ENCODE data around the gene TNFRSF8.
"Not testable (repeated sequence)": the region's sequence is repeated elsewhere in the genome, so short reads cannot be mapped to it uniquely, and the experiment has no call there.

The TNFRSF8 gene

DNA sequence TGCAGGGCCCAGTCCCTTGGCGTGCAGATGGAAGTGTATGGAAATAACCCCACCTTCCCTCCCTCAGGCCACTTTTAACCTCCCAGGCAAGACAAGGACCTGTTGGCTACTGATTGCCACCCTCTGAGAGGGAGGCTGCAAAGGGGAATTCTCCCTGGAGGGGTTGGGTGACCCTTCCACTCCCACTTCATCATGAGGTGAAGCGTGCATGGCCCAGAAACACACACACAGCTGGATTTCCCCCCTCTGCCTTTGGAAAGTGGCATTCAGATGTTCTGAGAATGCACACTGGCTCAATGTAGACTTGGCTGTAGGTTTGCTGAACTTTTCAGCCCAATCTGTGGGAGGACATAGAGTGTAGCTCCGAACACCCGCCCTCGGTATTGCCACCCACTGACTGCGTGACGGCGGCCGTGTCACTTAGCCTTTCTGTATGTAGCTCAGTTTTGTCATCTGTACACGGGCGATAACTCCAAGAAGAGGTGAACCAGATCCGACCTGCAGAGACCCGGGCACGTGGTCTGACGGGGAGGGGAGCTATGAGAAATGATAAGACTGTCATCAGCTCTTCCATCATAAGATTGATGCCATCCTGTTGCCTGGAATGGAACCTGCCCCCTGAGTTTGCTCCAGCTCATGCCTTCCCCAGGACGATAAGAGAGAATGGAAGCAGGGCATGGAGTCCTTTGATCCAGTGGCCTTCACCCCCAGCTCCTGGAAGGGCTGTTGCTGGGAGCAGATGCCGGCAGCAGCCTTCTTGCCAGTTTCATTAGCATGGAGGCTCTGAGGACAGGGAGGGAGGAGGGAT is 24.5 kb upstream of the TNFRSF8 start:
- no peak for DNase-seq (ENCODE audit: low spot score)

DNA sequence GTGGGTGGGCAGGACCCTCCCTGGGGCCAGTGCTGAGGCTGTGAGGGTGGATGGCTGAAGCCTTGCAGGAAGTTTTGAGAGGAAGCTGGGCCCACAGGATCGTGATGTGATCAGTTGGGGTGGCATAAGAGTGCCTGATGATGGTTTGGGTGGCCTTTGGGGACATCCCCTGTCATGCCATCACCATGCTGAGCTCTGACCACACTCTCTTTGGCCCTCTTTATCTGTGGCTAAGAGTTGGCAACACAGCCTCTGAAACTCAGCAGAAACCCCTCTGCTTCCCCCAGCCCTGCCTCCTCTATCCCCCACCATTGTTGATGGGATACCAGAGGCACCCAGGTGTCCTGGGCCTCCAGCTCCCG is 24.0 kb upstream of the TNFRSF8 start:
- DNase-seq (ENCODE audit: low spot score) = no peak

DNA sequence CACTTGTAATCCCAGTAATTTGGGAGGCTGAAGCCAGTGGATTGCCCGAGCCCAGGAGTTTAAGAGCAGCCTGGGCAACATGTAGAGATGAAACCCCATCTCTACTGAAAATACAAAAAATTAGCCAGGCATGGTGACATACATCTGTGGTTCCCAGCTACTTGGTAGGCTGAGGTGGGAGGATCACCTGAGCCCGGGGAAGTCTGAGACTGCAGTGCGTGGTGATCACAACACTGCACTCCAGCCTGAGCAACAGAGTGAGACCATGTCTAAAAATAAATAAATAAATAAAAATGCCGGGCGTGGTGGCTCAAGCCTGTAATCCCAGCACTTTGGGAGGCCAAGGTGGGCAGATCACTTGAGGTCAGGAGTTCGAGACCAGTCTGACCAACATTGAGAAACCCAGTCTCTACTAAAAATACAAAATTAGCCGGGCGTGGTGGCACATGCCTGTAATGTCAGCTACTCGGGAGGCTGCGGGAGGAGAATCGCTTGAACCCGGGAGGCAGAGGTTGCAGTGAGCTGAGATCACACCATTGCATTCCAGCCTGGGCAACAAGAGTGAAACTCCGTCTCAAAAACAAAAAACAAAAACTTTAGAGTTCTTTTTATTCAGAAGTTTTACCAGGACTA is 23.2 kb upstream of the TNFRSF8 start:
- DNase-seq (ENCODE audit: low spot score) = not testable (repeated sequence)

DNA sequence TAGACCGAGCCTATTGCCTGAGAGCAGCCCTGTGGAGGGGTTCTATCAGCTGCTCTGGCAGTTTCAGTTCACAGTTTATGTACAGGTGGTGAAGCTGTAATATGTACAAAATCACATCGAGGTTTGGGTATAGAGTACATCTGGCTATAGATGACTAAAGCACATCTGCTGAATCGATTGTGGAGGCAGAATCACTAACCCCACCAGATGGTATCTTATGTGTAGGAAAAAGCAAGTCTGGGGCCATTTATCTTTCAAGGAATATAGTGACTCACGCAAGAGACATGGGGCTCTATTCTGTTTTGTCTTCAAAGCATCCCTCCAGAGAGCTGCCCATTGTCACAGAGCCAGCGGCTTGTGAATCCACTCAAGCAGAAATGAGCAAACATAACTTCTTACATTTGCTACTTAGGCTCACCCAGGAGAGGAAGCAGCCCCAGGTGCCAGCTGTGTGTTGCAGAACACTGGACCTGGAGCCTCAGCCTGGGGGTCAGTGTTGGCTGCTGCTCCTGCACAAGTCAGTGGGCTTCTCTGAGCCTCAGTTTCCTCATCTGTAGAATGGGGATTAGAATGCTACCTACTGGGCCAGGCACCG is 22.5 kb upstream of the TNFRSF8 start:
- DNase-seq (ENCODE audit: low spot score) = no peak

DNA sequence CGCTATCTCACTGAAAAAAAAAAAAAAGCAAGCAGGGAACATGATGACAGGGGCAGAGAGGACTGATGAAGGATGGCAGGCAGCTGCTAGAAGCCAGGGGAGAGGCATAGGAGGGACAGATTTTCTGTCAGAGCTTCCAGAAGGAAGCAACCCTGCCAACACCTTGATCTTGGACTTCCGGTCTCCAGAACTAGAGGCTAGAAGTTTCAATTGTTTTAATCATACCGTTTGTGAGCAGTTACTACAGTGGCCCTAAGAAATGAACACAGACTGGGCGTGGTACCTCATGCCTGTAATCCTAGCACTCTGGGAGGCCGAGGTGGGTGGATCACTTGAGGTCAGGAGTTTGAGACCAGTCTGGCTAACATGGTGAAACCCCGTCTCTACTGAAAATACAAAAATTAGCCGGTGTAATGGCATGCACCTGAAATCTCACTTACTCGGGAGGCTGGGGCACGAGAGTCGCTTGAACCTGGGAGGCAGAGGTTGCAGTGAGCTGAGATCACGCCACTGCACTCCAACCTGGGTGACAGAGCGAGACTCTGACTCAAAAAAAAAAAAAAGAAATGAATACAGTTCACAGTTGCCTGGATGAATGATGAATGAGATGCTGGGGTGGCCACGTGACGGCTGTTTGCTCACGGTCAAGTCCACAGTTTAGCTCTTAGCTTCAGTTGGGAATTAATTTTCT is 18.8 kb upstream of the TNFRSF8 start:
- not testable (repeated sequence) for DNase-seq (ENCODE audit: low spot score)

DNA sequence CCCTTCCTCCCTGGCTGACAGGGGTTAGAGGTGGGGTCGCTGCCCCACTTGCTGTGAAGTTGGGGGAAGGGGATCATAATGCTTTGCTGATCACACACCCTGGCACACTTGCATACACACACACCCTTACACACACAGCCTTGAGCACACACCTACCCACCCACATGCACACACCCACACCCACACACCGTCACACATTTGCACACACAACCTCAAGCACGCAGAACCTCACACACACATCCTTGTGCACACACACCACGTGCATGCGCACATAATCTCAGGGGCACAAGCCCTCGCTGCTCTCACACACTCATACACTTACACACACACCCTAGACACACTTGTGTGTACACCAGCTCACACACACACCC is 16.4 kb upstream of the TNFRSF8 start:
- DNase-seq (ENCODE audit: low spot score) = no peak

DNA sequence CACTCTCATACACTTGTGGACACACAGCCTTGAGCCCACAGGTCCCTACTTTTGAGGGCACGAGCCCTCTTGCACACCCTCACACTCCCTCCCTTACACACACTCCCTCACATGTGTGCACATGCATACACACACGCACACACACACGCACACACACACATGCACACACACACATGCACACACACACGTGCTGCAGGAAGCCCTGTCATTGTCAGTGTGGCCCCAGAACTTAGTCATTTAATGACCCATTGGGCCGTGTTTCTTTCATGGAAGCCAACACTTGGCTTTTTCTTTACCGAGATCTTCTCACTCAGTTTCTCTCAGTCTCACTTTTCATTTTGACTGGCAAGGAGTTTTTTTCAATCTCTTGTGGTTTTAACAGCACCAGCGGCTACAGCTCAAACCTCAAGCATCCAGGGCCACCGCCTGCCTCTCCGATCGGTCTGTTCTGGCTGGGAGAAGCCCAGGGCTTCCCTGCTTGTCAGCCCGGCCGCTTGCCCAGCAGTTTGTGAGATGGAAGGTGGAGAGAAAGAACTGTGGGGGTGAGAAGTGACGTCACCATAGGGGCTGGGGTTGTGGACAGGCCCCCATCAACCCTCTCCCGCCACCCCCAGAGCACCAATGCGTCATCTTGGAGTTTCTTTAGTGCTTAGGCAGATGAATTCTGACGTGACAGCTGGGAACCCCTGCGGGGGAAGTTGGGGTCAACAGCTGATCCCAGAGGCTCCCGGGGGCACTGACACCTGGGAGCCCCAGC is 15.8 kb upstream of the TNFRSF8 start:
- no peak for DNase-seq (ENCODE audit: low spot score)

DNA sequence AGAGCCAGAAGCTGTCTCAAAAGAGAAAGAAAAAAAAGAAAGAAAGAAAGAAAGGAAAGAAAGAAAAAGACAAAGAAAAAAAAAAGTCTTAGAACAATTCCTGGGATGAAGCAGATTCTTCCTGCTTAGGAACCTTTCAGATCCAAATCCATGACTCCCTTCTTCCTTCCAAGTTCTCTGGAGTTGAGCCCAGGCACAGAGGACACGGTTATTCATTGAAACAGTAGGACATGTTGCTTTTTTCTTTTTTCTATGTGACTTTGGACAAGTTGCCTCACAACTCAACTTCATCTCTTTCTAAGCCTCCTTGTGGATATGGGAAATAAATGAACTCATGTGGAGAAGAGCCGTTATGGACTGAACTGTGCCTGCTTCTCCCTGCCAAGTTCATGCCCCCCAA is 14.7 kb upstream of the TNFRSF8 start:
- no peak for DNase-seq (ENCODE audit: low spot score)

DNA sequence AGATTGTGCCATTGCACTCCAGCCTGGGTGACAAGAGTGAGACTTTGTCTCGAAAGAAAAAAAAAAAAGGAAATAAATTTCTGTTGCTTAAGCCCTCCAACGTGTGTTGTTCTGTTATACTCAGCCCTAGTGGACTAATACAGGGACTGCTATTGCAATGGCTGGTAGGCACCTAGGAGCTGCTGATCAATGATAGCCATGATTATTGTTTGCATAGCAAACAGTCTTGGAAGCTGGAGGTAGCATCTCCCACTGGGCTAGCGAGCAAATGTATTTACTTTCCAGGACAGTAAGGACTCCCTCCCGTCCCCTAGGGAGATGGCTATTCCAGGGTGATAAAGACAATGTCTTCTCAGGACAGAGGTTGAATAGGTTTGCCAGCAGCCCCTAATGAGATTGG is 13.5 kb upstream of the TNFRSF8 start:
- no peak for DNase-seq (ENCODE audit: low spot score)

DNA sequence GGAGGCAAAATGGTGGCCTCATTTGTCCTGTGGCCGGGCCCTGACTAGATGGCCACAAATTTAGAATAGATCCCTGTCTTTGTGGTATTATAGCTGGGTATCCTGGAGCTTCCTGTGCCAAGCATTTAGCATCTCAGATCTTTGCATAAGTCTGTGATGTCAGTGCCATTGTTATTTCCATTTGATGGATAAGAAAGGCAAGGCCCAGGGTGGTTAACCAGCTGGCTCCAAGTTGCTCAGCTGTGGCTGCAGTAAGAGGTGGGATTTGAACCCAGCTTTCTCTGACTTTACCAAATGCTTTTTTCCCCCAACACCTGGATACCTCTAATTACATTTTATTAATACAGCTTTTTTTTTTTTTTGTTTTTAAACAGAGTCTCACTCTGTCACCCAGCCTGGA is 11.7 kb upstream of the TNFRSF8 start:
- no peak for DNase-seq (ENCODE audit: low spot score)

DNA sequence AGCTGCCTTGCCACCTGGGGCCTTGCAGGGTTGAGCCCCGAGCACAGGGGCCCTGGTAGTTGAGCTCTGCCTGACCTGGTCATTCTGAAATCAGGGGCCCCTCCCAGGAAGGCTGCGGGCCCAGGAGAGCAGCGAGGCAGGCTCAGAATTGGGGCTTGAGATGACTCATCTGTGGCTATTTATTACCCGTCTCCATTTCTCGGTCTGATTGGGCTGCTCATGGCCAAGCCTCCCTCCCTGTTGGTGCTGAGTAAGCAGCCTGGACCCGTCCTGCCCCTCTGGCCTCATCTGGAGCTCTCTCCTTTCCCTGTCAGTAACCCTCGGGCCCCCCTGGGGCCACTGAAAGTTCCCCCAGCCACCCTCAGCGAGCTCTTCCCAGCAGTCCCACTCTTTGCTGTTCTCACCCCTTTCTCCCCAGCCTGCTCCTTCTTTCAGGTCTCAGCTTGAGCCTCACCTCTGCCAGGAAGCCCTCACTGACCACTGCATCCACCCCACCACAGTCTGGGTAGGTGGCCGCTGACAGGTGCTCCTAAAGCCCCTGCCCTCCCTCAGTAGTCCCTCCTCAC is 11.0 kb upstream of the TNFRSF8 start:
- no peak for DNase-seq (ENCODE audit: low spot score)

DNA sequence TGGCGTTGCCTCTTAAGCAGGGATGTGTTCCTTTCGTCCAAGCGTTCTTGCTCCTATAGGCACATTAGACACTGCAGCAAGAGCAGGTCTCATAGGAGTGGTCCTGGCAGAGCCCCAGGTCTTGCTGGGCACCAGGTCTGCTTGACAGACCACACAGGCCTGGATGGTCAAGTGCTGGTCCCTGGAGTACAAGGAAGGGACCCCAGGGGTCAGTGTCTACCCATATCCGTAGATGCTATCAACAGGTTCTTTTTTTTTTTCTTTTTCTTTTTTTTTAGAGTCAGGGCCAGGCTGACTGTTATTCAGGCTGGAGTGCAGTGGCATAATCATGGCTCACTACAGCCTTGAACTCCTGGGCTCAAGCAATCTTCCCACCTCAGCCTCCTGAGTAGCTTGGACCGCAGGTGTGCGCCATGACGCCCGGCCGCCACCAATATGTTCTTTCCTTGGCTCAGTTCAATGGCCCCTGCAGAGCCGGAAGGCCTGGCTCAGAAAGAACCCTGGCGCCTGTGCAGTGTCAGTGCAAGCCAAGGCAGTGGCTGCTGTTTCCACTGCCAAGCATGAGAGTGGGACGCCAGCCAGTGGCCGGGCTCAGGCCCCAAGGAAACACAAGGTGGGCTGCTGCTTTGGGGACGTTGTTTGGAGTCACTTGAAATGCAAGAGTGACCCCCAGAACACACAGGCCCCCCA is 10.0 kb upstream of the TNFRSF8 start:
- no peak for DNase-seq (ENCODE audit: low spot score)

DNA sequence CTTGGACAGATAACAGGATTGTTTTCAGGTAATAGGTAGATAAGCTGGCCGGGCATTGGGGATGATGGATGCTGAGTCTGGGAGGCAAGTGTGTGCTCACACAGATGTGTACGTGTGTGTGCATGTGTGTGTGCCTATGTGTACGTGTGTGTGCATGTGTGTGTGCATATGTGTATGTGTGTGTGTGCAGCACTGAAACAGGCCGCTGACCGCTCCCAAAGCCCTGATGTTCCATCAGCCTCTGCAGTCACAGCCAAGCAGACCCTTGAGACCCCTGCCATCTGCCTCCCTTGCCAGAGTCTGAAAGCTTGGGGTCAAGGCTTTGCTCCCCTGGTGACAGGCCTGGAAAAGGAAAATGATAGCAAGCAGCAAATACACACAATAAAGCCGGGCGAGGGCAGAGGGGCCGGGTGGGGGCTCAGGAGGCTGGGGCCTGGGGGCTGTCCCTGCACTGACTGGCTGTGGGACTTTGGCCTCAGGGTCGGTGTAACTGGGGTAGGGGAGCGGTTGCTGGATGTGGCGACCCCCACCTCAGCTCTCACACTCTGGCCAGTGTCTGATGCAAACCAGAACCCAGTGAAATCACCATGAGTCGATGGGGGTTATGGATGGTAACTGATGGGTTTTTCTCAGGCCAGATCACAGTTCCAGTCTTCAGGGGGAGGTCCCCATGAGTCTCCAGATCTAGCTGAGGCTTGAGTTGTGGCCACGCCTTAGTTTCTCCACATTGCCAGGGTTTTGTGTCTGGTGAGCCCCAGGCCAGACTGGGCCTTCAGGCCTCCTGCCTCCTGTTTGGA is 9.2 kb upstream of the TNFRSF8 start:
- no peak for DNase-seq (ENCODE audit: low spot score)

DNA sequence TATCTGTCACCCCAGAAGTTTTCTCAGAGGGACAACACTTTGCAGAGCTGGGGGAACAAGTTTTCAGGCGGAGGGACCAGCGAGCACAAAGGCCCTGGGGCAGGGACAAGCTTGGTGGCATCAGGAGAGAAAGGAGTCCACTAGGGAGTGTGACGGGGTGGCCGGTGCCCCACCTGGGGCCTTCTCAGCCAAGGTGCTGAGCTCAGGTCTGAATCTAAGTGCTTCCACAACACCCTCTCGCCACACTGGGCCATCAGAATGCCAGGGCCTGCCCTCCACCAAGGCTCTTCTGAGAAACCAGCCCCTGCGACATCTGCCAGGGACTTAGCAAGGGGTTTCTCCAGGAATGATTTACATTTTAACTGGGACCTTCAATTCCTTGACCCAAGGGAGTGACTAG is 7.8 kb upstream of the TNFRSF8 start:
- no peak for DNase-seq (ENCODE audit: low spot score)

DNA sequence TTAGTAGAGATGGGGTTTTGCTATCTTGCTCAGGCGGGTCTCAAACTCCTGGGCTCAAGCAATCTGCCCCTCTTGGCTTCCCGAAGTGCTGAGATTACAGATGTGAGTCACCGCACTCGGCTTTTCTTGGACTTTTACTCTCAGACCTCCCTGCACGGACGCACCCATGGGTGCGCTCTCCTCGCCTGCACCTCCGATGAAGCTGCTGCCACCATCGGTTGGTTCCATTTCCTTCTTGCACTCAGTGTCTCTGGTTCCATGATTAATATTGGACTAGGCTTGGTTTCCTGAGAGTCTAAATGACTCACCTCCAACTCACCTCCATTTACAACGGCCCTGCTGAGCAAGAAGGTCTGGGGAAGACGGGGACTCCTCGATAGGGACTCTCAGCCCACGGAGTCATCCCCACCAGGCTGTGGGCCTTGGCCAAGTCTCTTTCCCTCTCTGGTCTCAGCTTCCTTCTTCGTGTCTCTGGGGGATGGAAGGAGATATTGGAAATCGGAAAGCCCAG is 6.7 kb upstream of the TNFRSF8 start:
- DNase-seq (ENCODE audit: low spot score) = no peak

DNA sequence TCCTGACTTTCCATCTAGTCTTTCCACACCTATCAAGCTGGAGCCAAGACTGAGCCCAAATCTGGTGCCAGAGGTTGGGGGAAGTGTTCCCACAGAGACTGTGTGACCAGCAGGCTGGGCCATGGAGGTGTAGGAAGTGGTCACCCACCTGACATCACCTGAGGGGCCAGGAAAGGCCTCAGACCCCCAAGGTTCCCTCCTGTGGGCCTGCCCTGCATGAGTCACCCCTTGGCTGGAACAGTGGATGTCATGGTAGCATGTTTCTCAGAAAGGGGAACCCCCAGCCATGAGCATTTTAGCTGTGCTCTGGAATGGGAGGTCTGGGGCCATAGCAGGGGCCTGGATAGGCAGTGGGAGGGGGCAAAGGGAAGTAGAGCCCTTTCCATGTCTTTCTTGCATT is 5.7 kb upstream of the TNFRSF8 start:
- DNase-seq (ENCODE audit: low spot score) = no peak

DNA sequence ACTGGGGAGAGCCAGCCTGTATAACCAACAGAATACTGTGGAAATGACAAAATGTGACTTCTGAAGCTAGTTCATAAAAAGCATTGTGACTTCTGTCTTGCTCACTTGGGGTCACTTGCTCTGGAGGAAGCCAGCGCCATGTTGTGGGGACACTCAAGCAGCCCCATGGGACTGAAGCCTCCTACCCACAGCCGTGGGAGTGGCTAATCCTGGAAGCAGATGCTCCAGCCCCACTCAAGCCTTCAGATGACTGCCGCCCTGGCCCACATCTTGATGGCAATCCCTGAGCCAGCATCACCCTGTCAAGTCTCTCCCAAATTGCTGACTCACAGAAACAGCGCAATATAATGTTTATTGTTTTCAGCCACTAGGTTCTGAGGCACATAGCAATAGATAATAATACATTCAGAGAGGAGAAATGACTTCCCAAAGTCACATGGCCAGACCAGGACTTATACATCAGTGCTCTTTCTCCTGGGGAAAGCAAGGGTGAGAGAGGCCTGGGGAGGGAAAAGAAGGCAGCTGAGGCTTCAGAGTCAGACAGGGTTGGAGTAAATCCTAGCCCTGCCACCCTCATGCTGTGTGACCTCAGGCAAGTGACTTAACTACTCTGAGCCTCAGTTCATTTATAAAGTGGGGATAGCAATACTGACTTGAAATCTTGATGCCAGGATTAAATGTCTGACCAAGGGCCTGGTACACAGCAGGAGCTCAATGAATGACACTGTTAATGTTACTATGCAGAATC is 5.0 kb upstream of the TNFRSF8 start:
- no peak for DNase-seq (ENCODE audit: low spot score)

DNA sequence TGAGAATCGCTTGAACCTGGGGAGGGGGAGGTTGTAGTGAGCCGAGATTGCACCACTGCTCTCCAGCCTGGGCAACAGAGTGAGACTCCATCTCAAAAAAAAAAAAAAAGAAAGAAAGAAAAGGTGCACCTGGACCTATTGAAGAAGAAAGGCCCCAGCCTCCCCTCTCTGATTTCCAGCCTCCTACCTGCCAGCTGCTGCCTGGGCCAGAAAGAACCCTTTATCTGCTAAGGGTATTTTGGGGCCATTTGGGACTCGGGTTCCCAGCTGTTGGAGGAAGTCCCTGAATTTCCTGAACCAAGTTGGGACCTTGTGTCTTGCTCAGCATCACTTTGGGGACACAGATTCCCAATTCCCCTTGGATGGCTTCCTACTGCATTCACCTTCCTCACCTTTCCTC is 3.9 kb upstream of the TNFRSF8 start:
- no peak for DNase-seq (ENCODE audit: low spot score)

DNA sequence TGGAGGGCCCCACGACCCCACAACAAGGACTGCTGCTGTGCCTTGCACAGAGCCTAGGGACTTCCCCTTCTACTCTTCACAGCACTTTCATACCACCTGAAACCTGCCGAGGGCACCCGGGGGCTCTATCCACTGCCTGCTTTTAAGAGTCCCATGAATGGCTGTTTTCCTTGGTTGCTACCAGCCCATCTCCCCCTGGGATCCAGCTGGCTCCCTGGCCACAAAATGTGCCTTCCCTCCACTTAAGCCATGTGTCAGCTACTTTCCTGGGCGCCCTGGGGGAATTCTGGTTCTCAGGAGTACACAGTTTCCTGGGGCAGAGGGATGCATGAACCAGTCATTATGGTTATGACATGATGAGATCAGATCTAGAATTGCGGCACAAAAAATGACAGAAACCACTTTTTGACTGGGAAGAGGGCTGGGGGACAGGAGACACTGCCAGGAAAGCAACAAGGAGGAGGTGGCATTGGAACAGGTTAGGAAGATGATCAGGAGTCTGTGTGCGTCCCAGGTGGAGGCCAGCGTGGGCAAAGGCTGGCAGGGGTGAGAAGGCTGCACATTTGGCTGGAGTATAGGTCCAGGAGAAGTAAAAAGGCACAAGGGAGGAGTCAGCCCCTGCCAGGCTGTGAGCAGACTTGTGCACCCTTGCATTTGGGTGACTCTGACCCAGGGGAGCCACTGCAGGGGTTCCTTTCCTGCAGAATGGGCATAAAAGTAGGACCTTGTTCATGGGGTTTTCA is 3.2 kb upstream of the TNFRSF8 start:
- DNase-seq (ENCODE audit: low spot score) = no peak
